H1 (cell line): Measurements from ENCODE around the gene MACROD2. TPM values are rescaled to one million over a fixed set of nuclear protein-coding genes. Genes with fewer than 3 reads are reported as not detected.

Source experiments
- CTCF ChIA-PET: fragments of 300-600 bp; sonication (Branson Sonifier 250); formaldehyde crosslinking; loops from one replicate; lab custom pipeline; 2021; ENCODE audit not compliant: partially characterized antibody; lab: Charles Lee
- POLR2A ChIA-PET: fragments of 300-600 bp; sonication (Branson Sonifier 250); formaldehyde crosslinking; loops from one replicate; lab custom pipeline; 2021; ENCODE audit warnings: inconsistent platforms; ENCODE audit not compliant: partially characterized antibody; lab: Charles Lee
- DNase-seq, 2 experiments: peaks; one replicate each; pipeline versions ENCODE4 v3.0.0 to v3.0.0-alpha.2; 2010 to 2022; ENCODE audit warnings: low spot score in 2 of 2, low read depth in 1 of 2, mixed read lengths in 1 of 2
- FAIRE-seq: peaks from 2 replicates; lab custom pipeline; 2011; peaks lifted over from hg19 to GRCh38; lab: Jason Lieb, UNC
- H2AFZ ChIP-seq: 2 replicates; pipeline ENCODE4 v1.8.1; 2012; ENCODE audit warnings: low read length, inconsistent platforms
- H2AK5ac ChIP-seq: 2 replicates; pipeline ENCODE4 v1.6.1; 2013; ENCODE audit warnings: low read depth, low read length
- H2BK120ac ChIP-seq: replicated peaks from 2 replicates; pipeline ENCODE3; 2013; ENCODE audit warnings: low read depth, low read length, inconsistent platforms
- H2BK12ac ChIP-seq: 2 replicates; pipeline ENCODE4 v1.6.1; 2013; ENCODE audit warnings: low read depth, low read length
- H2BK15ac ChIP-seq: 2 replicates; pipeline ENCODE4 v1.6.1; 2013; ENCODE audit warnings: low read length
- H2BK20ac ChIP-seq: 2 replicates; pipeline ENCODE4 v1.6.1; 2013; ENCODE audit warnings: low read length
- H2BK5ac ChIP-seq: 2 replicates; pipeline ENCODE4 v1.6.1; 2013; ENCODE audit warnings: low read depth, low read length
- H3K14ac ChIP-seq: 2 replicates; pipeline ENCODE4 v1.6.1; 2013; ENCODE audit warnings: inconsistent platforms; ENCODE audit not compliant: insufficient read length
- H3K18ac ChIP-seq: 2 replicates; pipeline ENCODE4 v1.6.1; 2013; ENCODE audit warnings: low read length; ENCODE audit errors: extremely low read depth
- H3K23ac ChIP-seq: 2 replicates; pipeline ENCODE4 v1.6.1; 2013; ENCODE audit warnings: inconsistent platforms; ENCODE audit not compliant: insufficient read length
- H3K23me2 ChIP-seq: 2 replicates; pipeline ENCODE4 v1.6.1; 2013; ENCODE audit warnings: low read depth, low read length
- H3K27ac ChIP-seq: 2 replicates; pipeline ENCODE4 v1.6.1; 2011; ENCODE audit warnings: low read depth, low read length, inconsistent platforms
- H3K27me3 ChIP-seq, 4 experiments: replicated peaks in 1 of 4; 1 replicate in 1 of 4; 2 replicates in 3 of 4; pipeline versions ENCODE4 v1.6.1 to v1.8.1; 2011 to 2013; ENCODE audit warnings: low read length in 3 of 4, mild to moderate bottlenecking in 3 of 4, inconsistent platforms in 2 of 4, mixed read lengths in 2 of 4, moderate library complexity in 1 of 4; ENCODE audit not compliant: control insufficient read depth in 3 of 4, insufficient read depth in 3 of 4; ENCODE audit errors: extremely low read depth in 1 of 4
- H3K36me3 ChIP-seq, 4 experiments: 2 replicates each; pipeline versions ENCODE4 v1.6.1 to v1.8.1; 2011 to 2013; ENCODE audit warnings: mild to moderate bottlenecking in 4 of 4, low read length in 3 of 4, moderate library complexity in 2 of 4, control low read depth in 1 of 4, inconsistent platforms in 1 of 4; ENCODE audit not compliant: insufficient read depth in 4 of 4, control insufficient read depth in 2 of 4
- H3K4ac ChIP-seq: replicated peaks from 2 replicates; pipeline ENCODE3; 2013; ENCODE audit warnings: low read length, low read depth, mixed read lengths, inconsistent platforms; ENCODE audit not compliant: insufficient read length
- H3K4me1 ChIP-seq, 4 experiments: replicated peaks in 1 of 4; 1 replicate in 1 of 4; 2 replicates in 3 of 4; pipeline versions ENCODE4 v1.6.1 to v1.8.1; 2011 to 2013; ENCODE audit warnings: low read length in 3 of 4, inconsistent platforms in 2 of 4, mixed read lengths in 1 of 4; ENCODE audit not compliant: insufficient read depth in 4 of 4, control insufficient read depth in 3 of 4
- H3K4me2 ChIP-seq, 2 experiments: 2 replicates each; pipeline versions ENCODE4 v1.6.1 to v1.8.1; 2011 to 2013; ENCODE audit warnings: low read depth in 2 of 2, low read length in 2 of 2, control low read depth in 1 of 2, inconsistent platforms in 1 of 2, mild to moderate bottlenecking in 1 of 2; ENCODE audit not compliant: insufficient read depth in 1 of 2
- H3K4me3 ChIP-seq, 4 experiments: fragments of 200-600, 300-600 bp in 1 of 4; sonication (generic), shearing (Covaris generic), sonication (Bioruptor Twin) in 1 of 4; 2 replicates each; pipeline versions ENCODE4 v1.5.1 to v1.8.1; 2011 to 2016; ENCODE audit warnings: low read length in 4 of 4, low read depth in 3 of 4, control low read depth in 2 of 4, inconsistent platforms in 2 of 4, mild to moderate bottlenecking in 2 of 4, mixed read lengths in 1 of 4, moderate library complexity in 1 of 4; ENCODE audit not compliant: insufficient read depth in 2 of 4; ENCODE audit errors: extremely low read depth in 1 of 4
- H3K56ac ChIP-seq: replicated peaks from 2 replicates; pipeline ENCODE3; 2013; ENCODE audit warnings: low read depth, mild to moderate bottlenecking, mixed read lengths, low read length, inconsistent platforms; ENCODE audit not compliant: insufficient read length
- H3K79me1 ChIP-seq: 2 replicates; pipeline ENCODE4 v1.6.1; 2013; ENCODE audit warnings: low read depth, low read length, control low read depth
- H3K79me2 ChIP-seq, 2 experiments: 2 replicates each; pipeline versions ENCODE4 v1.6.1 to v1.8.1; 2012 to 2013; ENCODE audit warnings: low read length in 2 of 2, mild to moderate bottlenecking in 2 of 2, inconsistent platforms in 1 of 2; ENCODE audit not compliant: insufficient read depth in 2 of 2, control insufficient read depth in 1 of 2
- H3K9ac ChIP-seq, 4 experiments: replicated peaks in 1 of 4; 1 replicate in 1 of 4; 2 replicates in 3 of 4; pipeline versions ENCODE4 v1.6.1 to v1.8.1; 2011 to 2013; ENCODE audit warnings: low read depth in 3 of 4, low read length in 3 of 4, control low read depth in 2 of 4, mild to moderate bottlenecking in 2 of 4, moderate library complexity in 2 of 4, inconsistent platforms in 1 of 4; ENCODE audit errors: extremely low read depth in 1 of 4
- H3K9me3 ChIP-seq, 2 experiments: 2 replicates each; pipeline versions ENCODE4 v1.6.1 to v1.8.1; 2012 to 2013; ENCODE audit warnings: mild to moderate bottlenecking in 2 of 2, moderate library complexity in 2 of 2, control low read depth in 1 of 2, inconsistent platforms in 1 of 2, low read depth in 1 of 2, low read length in 1 of 2, mixed read lengths in 1 of 2; ENCODE audit not compliant: insufficient read depth in 2 of 2
- H4K20me1 ChIP-seq, 2 experiments: replicated peaks in 1 of 2; 2 replicates each; pipeline versions ENCODE3 to v1.8.1; 2011 to 2013; ENCODE audit warnings: inconsistent platforms in 2 of 2, low read length in 2 of 2, mild to moderate bottlenecking in 1 of 2; ENCODE audit not compliant: insufficient read depth in 2 of 2, control insufficient read depth in 1 of 2
- H4K5ac ChIP-seq: 2 replicates; pipeline ENCODE4 v1.6.1; 2013; ENCODE audit warnings: low read length, low read depth, mixed read lengths, inconsistent platforms; ENCODE audit not compliant: insufficient read length
- H4K8ac ChIP-seq: 2 replicates; pipeline ENCODE4 v1.8.0; 2013; ENCODE audit warnings: mild to moderate bottlenecking, moderate library complexity, low read length, inconsistent platforms; ENCODE audit not compliant: insufficient read depth; ENCODE audit errors: extremely low read depth
- H4K91ac ChIP-seq: replicated peaks from 2 replicates; pipeline ENCODE3; 2013; ENCODE audit warnings: low read length, mixed read lengths, inconsistent platforms; ENCODE audit not compliant: insufficient read length
- POU5F1 ChIP-seq: IDR thresholded peaks from 2 replicates; pipeline ENCODE4 v1.6.1; 2011; ENCODE audit warnings: low read depth, mild to moderate bottlenecking, low read length, moderate library complexity
- WGBS, 2 experiments: shearing (Covaris generic) in 1 of 2; methylation state at CpG; one replicate each; pipeline versions ENCODE4 v1.1.6 to v1.1.7; 2013 to 2015; ENCODE audit warnings: low lambda C conversion rate in 2 of 2, mixed read lengths in 2 of 2, inconsistent platforms in 1 of 2, low coverage in 1 of 2, missing lambda C conversion rate in 1 of 2; ENCODE audit not compliant: insufficient replicate concordance in 2 of 2, insufficient coverage in 1 of 2, insufficient read length in 1 of 2; ENCODE audit errors: extremely low coverage in 1 of 2, missing lambda C conversion rate in 1 of 2; 5-methylcytosine and 5-hydroxymethylcytosine counted together
- polyA plus RNA-seq, 7 experiments: library from polyadenylated mRNA; depleted of rRNA in 3 of 7; stranded (reverse) in 5 of 7; unstranded in 2 of 7; fragments of >200 nt in 5 of 7; fragments of 200-250 nt in 2 of 7; gene quantifications; 1 replicate in 5 of 7; 2 replicates in 1 of 7; 4 replicates in 1 of 7; pipeline versions ENCODE4 v1.2.1 to v1.2.3, GENCODE V29; 2011 to 2013; ENCODE audit warnings: missing spikeins in 2 of 7, mixed read lengths in 2 of 7
- total RNA-seq: library from RNA; stranded (reverse); fragmentation: NEBNext Ultra II Directional; extraction: Animal tissue kit (Norgen Biotek cat#: 25700); gene quantifications from 2 replicates; pipeline ENCODE4 v1.2.1, GENCODE V29; 2021
- TF ChIP-seq, protein P1 (sequence below): IDR thresholded peaks from 2 replicates; pipeline ENCODE4 v1.6.1; 2011; ENCODE audit warnings: low read length, improper control_type of control experiment

MACROD2 gene
- total and polyA plus RNA-seq, 2 of the 8 experiments (the other 6 are each of a cell fraction or from before 2014, with no cell fraction given) = 0.70 to 3.9 TPM

GRCh38 chr20:14902432-14903089, 907.2 kb downstream of the MACROD2 start:
- Histone ChIP-seq H3K4me2 (no peak overlapping the region), H3K4ac (no peak overlapping the region), H2BK20ac (no peak overlapping the region), H3K23me2 (no peaks in the 10 kb centered on the region; the same call in 1 of the 2 replicates), H2AFZ (0 out of 2 replicates have a peak overlapping the region, but pooled peaks have one; percentile 54), H3K36me3 (no peaks in the 10 kb centered on the region), H3K79me1 (no peaks in the 10 kb centered on the region), H3K9me3 (no peaks in the 10 kb centered on the region; a peak in 1 of 4 replicates), H3K23ac (no peak overlapping the region), H3K4me1 (peaks cover 0 to 3% (median 1%) of the 10 kb centered on the region in 4 experiments; a peak in 1 of 7 replicates), H3K27ac (no peak overlapping the region), H3K14ac (no peak overlapping the region), H2AK5ac (no peak overlapping the region), H2BK5ac (no peak overlapping the region), H4K91ac (no peak overlapping the region), H3K18ac (no peak overlapping the region), H4K5ac (no peak overlapping the region), H2BK15ac (no peak overlapping the region), H4K20me1 (no peaks in the 10 kb centered on the region), H3K9ac (no peak overlapping the region), H2BK120ac (no peak overlapping the region), H3K27me3 (no peaks in the 10 kb centered on the region), H4K8ac (no peak overlapping the region), H3K79me2 (no peaks in the 10 kb centered on the region), H2BK12ac (no peak overlapping the region), H3K56ac (no peak overlapping the region), H3K4me3 (no peak overlapping the region)
- no peak for DNase-seq
- TF ChIP-seq, protein P1, sequence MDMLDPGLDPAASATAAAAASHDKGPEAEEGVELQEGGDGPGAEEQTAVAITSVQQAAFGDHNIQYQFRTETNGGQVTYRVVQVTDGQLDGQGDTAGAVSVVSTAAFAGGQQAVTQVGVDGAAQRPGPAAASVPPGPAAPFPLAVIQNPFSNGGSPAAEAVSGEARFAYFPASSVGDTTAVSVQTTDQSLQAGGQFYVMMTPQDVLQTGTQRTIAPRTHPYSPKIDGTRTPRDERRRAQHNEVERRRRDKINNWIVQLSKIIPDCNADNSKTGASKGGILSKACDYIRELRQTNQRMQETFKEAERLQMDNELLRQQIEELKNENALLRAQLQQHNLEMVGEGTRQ = no peak
- no peak for TF ChIP-seq POU5F1
- no peak for FAIRE-seq
- WGBS, 2 experiments = 82% methylated on average over 4 of the region's 4 CpGs; no CpG with 5 or more reads in 1 of the 2 experiments
- ChIA-PET CTCF (no interaction called here), POLR2A (no interaction called here)
